ENCODE data around the gene PGS1.

The PGS1 gene

DNA sequence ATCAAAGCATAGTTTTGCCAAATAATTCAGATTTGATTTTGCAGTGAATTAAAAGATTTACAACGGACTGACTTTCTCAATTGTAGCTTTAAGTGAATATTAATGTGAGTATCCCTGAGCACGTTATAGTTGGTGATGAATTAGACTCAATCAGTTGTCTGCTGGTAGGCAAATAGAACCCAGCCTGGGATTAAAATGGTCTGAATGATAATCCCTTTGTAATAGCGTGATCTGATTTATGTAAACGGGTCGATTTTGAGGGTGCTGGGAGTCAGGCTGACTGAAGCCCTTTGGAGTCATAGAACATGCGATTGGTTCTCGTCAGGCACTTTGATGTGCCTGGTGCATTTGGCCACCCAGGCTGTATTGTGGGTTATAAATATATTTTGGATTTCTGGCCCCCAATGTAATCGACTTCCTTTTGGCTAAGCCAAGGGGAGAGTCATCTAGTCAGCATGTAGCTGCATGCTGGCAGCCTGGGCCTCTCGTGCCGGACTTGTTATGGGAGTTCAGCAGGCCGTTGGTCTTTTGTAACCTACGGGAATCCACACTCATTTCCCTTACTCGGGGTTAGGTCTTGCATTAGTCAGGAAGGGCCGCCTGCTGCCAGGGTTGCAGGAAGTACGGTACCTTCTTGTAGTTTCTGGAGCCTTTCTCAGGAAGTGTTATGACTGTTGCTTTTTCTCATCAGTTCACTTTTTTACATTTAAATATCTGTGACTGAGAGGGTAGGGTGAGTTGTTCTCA lies 5.4 kb downstream of the PGS1 start:
- peak; percentile 70 for DNase-seq (ENCODE audit: insufficient read length, low spot score)
- no peak for FAIRE-seq

DNA sequence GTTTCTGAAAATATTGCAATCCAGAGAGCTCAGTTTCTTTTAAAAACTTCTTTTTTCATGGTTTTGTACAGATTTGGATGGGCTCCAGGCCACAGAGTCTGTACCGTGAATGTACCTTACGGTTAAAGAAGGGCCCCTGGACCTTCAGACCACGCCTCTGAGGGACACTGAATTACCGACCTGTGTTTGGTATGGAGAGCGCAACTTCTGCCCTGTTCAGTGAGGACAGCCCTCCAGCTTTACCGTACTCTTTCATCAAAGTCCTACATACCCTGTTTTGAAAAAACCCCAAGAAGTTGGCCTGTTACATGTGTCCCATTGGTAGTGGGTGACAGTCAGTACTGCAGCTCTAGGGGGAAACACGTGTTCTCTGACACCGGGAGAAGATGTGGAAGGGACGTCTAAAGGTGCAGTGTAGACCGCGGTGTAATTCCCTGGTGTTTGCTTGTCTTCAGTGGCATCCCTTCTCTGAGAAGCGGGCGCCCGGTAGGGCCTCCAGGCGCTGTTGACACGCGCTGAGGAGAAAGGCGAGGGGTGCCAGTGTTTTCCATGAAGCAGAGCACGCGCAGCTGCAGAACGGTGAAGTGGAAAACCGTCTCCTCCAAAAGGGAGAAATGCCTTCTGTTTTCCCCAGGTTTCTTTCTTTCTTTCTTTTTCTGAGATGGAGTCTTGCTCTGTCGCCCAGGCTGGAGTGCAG lies 6.2 kb downstream of the PGS1 start:
- DNase-seq (ENCODE audit: insufficient read length, low spot score) (no peak), FAIRE-seq (no peak)

DNA sequence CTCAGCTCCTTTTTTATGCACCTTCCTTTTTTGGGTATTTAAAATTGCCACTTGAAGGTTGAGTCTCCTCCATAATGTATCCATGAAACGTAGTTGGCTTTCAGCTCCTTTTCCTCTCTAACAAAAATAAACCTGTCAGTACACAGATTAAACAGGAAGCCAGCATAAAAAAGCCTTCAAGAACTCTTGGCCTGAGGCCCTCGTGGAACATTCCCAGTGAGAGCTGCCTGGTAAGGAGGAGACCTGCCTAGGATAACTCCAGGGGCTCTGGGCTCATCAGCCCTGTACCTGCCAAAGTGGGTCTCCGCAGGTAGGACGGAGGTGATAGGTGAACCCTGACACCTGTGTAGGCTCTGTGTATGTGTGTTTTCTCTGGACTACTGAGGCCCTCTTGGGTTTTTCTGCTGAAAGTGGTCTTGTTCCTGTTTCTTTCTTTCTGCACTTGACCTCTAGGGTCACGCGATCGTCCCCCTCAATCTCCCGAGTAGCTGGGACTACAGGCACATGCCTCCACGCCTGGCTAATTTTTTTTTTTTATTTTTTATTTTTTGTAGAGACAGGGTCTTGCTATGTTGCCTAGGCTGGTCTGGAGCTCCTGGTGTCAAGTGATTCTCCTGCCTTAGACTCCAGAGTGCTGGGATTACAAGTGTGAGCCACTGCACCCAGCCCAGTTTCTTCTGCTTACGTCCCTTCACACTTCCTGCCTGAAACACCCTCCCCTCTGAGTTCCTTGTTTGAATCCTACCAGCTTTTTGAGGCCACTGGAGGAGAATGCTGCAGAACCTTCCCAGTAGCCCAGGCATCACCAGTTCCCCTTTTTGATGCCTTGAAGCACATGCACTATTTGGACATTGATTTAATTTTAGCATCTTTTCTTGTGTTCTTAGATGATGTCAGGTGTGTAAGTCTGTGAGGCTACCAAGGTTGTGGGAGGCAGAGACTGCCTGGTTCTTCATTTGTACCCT lies 9.8 kb downstream of the PGS1 start:
- no peak for DNase-seq (ENCODE audit: insufficient read length, low spot score)
- no peak for FAIRE-seq

DNA sequence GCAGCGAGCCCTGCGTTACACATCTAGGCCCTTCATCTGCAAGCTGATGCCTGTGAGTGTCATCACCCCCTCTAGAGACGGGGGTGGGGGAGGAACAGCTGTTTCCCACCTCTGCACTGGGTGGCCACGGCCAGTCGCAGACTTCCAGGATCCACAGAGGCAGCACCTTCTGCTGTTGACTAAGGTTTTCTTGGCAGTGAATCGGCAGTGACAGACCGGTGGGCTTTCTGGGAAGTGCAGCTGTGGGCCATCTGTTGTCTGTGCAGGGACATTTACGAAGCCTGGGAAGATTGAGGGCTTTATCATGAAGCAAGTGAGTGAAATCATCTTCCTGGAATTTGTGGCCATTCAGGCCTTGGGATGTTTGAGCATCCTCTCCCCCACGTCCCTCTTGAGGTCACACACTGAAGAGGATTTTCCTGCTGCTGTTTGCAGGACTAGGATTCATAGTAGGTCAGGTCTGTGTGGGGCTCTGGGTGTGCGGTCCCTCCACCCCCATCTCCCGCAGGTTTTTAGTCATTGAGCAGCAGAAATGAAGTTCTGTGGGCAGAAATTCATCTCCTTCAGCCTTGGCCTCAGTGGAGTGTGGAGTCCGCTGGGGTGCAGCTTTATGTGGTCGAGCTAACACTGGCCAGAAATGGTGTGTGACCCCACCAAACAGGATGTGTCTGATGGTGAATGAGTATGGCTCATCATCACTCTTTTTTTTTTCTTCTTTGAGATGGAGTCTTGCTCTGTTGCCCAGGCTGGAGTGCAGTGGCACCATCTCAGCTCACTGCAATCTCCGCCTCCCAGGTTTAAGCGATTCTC lies 12.0 kb downstream of the PGS1 start:
- FAIRE-seq (peak; percentile 89), DNase-seq (ENCODE audit: insufficient read length, low spot score) (peak; percentile 94)

DNA sequence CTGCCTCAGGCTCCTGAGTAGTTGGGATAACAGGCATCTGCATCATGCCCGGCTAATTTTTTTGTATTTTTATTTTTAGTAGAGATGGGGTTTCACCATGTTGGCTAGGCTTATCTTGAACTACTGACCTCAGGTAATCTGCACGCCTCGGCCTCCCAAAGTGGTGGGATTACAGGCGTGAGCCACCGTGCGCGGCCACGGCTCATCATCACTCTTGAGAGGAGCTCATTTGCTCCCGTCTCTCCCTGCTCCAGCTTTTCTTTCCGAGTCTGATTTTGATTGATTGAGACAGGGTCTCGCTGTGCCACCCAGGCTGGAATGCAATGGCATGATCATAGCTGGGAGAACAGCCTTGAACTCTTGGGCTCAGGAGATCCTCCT lies 12.6 kb downstream of the PGS1 start:
- no peak for FAIRE-seq
- no peak for DNase-seq (ENCODE audit: insufficient read length, low spot score)

DNA sequence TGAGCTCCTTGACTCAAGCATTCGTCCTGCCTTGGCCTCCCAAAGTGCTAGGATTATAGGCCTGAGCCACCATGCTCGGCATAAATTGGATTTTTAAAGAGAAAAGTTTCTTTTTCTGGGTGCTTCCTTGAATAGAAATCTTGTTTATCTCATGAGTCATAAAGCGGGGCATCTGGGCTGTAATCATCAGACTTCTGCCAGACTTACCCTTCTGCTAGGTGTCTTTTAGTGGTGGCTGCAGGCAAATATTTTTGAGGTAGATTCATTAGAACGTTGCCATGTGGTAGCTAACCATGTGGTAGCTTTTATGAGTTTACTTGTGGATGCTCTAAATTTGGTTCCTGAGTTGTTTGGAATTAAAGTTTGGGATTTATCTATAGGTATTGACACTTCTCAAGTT lies 13.4 kb downstream of the PGS1 start:
- FAIRE-seq (peak; percentile 16), DNase-seq (ENCODE audit: insufficient read length, low spot score) (peak; percentile 74)

- FAIRE-seq (no peak), DNase-seq (ENCODE audit: insufficient read length, low spot score) (no peak)
These were observed 13.8 kb downstream of the PGS1 start for GRCh38 chr17:78392295-78392694.

- no peak for FAIRE-seq
- no peak for DNase-seq (ENCODE audit: insufficient read length, low spot score)
These were observed 15.1 kb downstream of the PGS1 start for GRCh38 chr17:78393575-78393974.

DNA sequence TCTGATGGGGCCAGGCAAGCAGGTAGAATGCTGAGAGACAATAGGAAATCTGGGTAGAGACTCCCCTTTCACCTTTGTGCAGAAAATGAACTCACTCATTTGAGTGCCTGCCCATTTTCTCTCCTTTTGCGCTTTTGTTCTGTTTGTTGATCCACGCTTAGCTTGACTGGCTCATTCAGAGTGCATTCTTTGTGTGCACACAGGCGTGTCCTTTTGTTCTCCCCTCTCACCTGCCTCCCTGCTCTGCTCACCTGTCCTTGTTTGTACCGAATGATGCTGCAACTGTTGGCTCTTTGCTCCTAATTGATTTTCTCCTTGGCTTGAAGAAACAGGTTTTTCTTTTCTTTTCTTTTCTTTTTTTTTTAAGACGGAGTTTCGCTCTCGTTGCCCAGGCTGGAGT lies 15.8 kb downstream of the PGS1 start:
- DNase-seq (ENCODE audit: insufficient read length, low spot score), result no peak

GRCh38 chr17:78395155-78395554 lies 16.7 kb downstream of the PGS1 start:
- DNase-seq (ENCODE audit: insufficient read length, low spot score) (no peak), FAIRE-seq (no peak)

More for the DNA sequence above, 15.8 kb downstream of the PGS1 start:
- no peak for FAIRE-seq

GRCh38 chr17:78396441-78397337 lies 18.2 kb downstream of the PGS1 start:
- FAIRE-seq (no peak), DNase-seq (ENCODE audit: insufficient read length, low spot score) (no peak)

- no peak for DNase-seq (ENCODE audit: insufficient read length, low spot score)
- FAIRE-seq, result no peak
These were observed 19.2 kb downstream of the PGS1 start for GRCh38 chr17:78397681-78398101.

- DNase-seq (ENCODE audit: insufficient read length, low spot score), result no peak
These were observed 19.9 kb downstream of the PGS1 start for GRCh38 chr17:78398390-78398789.

GRCh38 chr17:78399028-78399692 lies 20.7 kb downstream of the PGS1 start:
- peak; percentile 49 for FAIRE-seq

More at GRCh38 chr17:78398390-78398789, 19.9 kb downstream of the PGS1 start:
- FAIRE-seq, result no peak

DNA sequence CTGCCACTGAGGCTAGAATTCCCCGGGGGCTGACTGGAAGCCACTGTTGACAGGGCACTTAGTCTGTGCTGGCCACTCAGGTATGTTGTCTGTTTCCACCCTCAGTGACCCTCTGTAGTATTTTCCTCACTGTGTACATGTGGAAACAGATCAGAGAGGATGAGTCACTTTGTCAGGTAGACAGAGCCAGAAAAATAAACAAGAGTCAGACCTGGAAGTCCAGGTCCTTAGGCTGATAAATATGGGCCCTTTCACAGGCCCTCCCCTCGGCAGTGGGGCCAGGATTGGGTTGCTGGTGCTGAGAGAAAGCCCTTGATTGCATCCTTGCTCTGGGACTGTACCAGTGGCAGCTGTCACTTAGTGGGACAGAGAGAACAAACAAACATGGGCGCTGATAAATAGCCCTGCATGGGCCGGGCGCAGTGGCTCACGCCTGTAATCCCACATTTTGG lies 21.3 kb downstream of the PGS1 start:
- DNase-seq (ENCODE audit: insufficient read length, low spot score), result no peak
- FAIRE-seq, result no peak

More at GRCh38 chr17:78399028-78399692, 20.7 kb downstream of the PGS1 start:
- no peak for DNase-seq (ENCODE audit: insufficient read length, low spot score)

DNA sequence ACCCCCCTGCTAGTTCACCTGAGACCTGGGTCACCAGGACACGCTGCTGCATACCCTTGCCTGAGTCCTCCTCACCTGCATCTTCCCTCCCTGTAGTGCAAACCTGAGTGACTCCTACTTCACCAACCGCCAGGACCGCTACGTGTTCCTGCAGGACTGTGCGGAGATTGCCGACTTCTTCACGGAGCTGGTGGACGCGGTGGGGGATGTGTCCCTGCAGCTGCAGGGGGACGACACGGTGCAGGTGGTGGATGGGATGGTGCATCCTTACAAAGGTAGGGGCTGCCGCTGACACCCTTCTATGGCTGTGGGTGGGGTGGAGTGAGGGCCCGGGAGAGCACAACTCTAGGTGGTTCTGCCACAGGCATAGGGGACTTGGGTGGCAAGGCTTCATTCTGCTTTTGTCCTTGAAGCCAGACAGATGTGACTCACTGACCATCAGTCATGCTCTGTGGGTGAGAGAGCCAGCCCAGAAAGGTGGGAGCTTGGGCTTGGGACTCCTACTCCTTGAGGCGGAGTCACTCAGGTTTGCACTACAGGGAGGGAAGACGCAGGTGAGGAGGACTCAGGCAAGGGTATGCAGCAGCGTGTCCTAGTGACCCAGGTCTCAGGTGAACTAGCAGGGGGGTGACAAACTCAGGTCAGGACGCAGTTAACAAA lies 22.3 kb downstream of the PGS1 start:
- peak; percentile 66 for FAIRE-seq
- DNase-seq (ENCODE audit: insufficient read length, low spot score), result no peak

DNA sequence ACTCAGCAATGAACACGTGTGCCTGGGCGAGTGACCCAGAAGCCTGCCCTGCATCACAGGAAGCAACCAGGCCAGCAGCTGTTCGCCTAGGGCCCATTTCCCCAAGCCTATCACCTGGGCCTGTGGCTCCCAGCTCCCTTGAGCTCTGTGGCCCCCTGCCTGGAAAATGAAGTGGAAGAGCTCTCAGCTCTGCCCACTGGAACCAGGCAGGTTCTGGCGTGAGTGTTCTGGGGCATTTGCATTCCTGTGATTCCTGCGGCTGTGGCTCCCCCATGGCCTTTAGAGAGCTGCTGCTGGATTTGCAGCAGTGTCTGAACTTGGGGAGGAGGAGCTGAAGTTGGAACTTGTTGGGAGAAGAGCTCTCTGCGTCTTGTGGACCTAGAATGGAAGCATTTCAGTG lies 22.8 kb downstream of the PGS1 start:
- FAIRE-seq, result no peak
- DNase-seq (ENCODE audit: insufficient read length, low spot score), result no peak

GRCh38 chr17:78401891-78402290 lies 23.4 kb downstream of the PGS1 start:
- DNase-seq (ENCODE audit: insufficient read length, low spot score) (no peak), FAIRE-seq (peak; percentile 16)

All from HTR-8/SVneo (cell line).